ENCODE data around the gene PRRG4.
"Not testable (repeated sequence)": the region's sequence is repeated elsewhere in the genome, so short reads cannot be mapped to it uniquely, and the experiment has no call there.

Gene PRRG4

GRCh38 chr11:32830796-32831195 lies 1.1 kb downstream of the PRRG4 start:
- no peak for DNase-seq (ENCODE audit: low spot score)

- DNase-seq (ENCODE audit: low spot score), result no peak
These were observed 1.5 kb downstream of the PRRG4 start for GRCh38 chr11:32831221-32831620.

GRCh38 chr11:32833921-32834320 lies 4.2 kb downstream of the PRRG4 start:
- no peak for DNase-seq (ENCODE audit: low spot score)

GRCh38 chr11:32836946-32837345 lies 7.2 kb downstream of the PRRG4 start:
- DNase-seq (ENCODE audit: low spot score), result no peak

GRCh38 chr11:32838505-32839274 lies 9.0 kb downstream of the PRRG4 start:
- no peak for DNase-seq (ENCODE audit: low spot score)

GRCh38 chr11:32839308-32839707 lies 9.6 kb downstream of the PRRG4 start:
- no peak for DNase-seq (ENCODE audit: low spot score)

GRCh38 chr11:32840587-32840986 lies 10.9 kb downstream of the PRRG4 start:
- no peak for DNase-seq (ENCODE audit: low spot score)

GRCh38 chr11:32843544-32843943 lies 13.8 kb downstream of the PRRG4 start:
- no peak for DNase-seq (ENCODE audit: low spot score)

GRCh38 chr11:32847511-32847910 lies 17.8 kb downstream of the PRRG4 start:
- DNase-seq (ENCODE audit: low spot score), result no peak

GRCh38 chr11:32849761-32850160 lies 20.0 kb downstream of the PRRG4 start:
- DNase-seq (ENCODE audit: low spot score), result no peak

GRCh38 chr11:32851251-32851650 lies 21.5 kb downstream of the PRRG4 start:
- no peak for DNase-seq (ENCODE audit: low spot score)

GRCh38 chr11:32852207-32852606 lies 22.5 kb downstream of the PRRG4 start:
- DNase-seq (ENCODE audit: low spot score), result no peak

- DNase-seq (ENCODE audit: low spot score), result no peak
These were observed 25.9 kb downstream of the PRRG4 start for GRCh38 chr11:32855601-32856000.

- DNase-seq (ENCODE audit: low spot score), result no peak
These were observed 29.0 kb downstream of the PRRG4 start for GRCh38 chr11:32858731-32859130.

- DNase-seq (ENCODE audit: low spot score), result no peak
These were observed 32.3 kb downstream of the PRRG4 start for GRCh38 chr11:32861850-32862577.

- no peak for DNase-seq (ENCODE audit: low spot score)
These were observed 34.8 kb downstream of the PRRG4 start for GRCh38 chr11:32864555-32864954.

GRCh38 chr11:32868752-32869151 lies 39.0 kb downstream of the PRRG4 start:
- not testable (repeated sequence) for DNase-seq (ENCODE audit: low spot score)

GRCh38 chr11:32870676-32871075 lies 40.9 kb downstream of the PRRG4 start:
- DNase-seq (ENCODE audit: low spot score), result no peak

GRCh38 chr11:32874132-32874531 lies 44.4 kb downstream of the PRRG4 start:
- DNase-seq (ENCODE audit: low spot score), result no peak

- no peak for DNase-seq (ENCODE audit: low spot score)
These were observed 51.6 kb downstream of the PRRG4 start for GRCh38 chr11:32881286-32881685.

- DNase-seq (ENCODE audit: low spot score), result no peak
These were observed 53.7 kb downstream of the PRRG4 start for GRCh38 chr11:32883421-32883820.

GRCh38 chr11:32884023-32884422 lies 54.3 kb downstream of the PRRG4 start:
- no peak for DNase-seq (ENCODE audit: low spot score)

- DNase-seq (ENCODE audit: low spot score), result no peak
These were observed 55.1 kb downstream of the PRRG4 start for GRCh38 chr11:32884770-32885384.

Data from ecto neural progenitor cell (in vitro differentiated cells).